K562 (cell line): Measurements from ENCODE around the gene TRERF1.
"Not testable (repeated sequence)": the region's sequence is repeated elsewhere in the genome, so short reads cannot be mapped to it uniquely, and the experiment has no call there.

Experiments used
- CREB1 ChIP-seq, 2 experiments: sonication (generic) in 1 of 2; formaldehyde crosslinking in 1 of 2; IDR thresholded peaks; 2 replicates each; pipeline versions ENCODE4 v1.6.1 to v1.8.0; 2012 to 2022; ENCODE audit warnings: inconsistent platforms in 1 of 2, mild to moderate bottlenecking in 1 of 2, missing genetic modification reagents in 1 of 2, moderate library complexity in 1 of 2
- DDX20 ChIP-seq: fragments of 450-650 bp; IDR thresholded peaks from 2 replicates; pipeline ENCODE4 v1.6.1; 2016; ENCODE audit warnings: missing genetic modification characterization, low read depth, mild to moderate bottlenecking, missing compliant biosample characterization, moderate library complexity
- FOXJ3 ChIP-seq: sonication (generic); formaldehyde crosslinking; IDR thresholded peaks from 2 replicates; pipeline ENCODE4 v1.4.0; 2020; ENCODE audit warnings: mild to moderate bottlenecking, missing genetic modification reagents
- GABPA ChIP-seq: fragments of 200-800 bp; sonication (Bioruptor generic); conservative IDR thresholded peaks from 2 replicates; pipeline ENCODE4 v1.6.1; 2016; ENCODE audit warnings: low read depth, missing genetic modification characterization, missing compliant biosample characterization
- HCFC1 ChIP-seq: IDR thresholded peaks from 2 replicates; pipeline ENCODE4 v1.6.1; 2012; ENCODE audit warnings: low read depth, low read length, improper control_type of control experiment
- HDAC6 ChIP-seq: IDR thresholded peaks from 2 replicates; pipeline ENCODE4 v1.6.1; 2012; ENCODE audit warnings: low read depth, mild to moderate bottlenecking, control low read depth, inconsistent platforms, low read length, moderate library complexity
- NFRKB ChIP-seq: fragments of 450-650 bp; IDR thresholded peaks from 2 replicates; pipeline ENCODE4 v1.6.1; 2016; ENCODE audit warnings: low read depth
- PRMT5 ChIP-seq: sonication (generic); formaldehyde crosslinking; IDR thresholded peaks from 2 replicates; pipeline ENCODE4 v1.5.0; 2020; ENCODE audit warnings: missing genetic modification reagents
- SIN3A ChIP-seq, 2 experiments: fragments of 150-350 bp in 1 of 2; IDR thresholded peaks; 2 replicates each; pipeline ENCODE4 v1.6.1; 2011 to 2016; ENCODE audit warnings: borderline replicate concordance in 2 of 2, low read depth in 2 of 2, low read length in 2 of 2, mild to moderate bottlenecking in 2 of 2, moderate library complexity in 2 of 2; ENCODE audit not compliant: control insufficient read depth in 1 of 2
- TEAD1 ChIP-seq, 2 experiments: fragments of 450-650 bp in 1 of 2; sonication (generic) in 1 of 2; formaldehyde crosslinking; IDR thresholded peaks; 2 replicates each; pipeline versions ENCODE4 v1.4.0 to v1.8.0; 2020 to 2022; ENCODE audit warnings: mild to moderate bottlenecking in 2 of 2, missing genetic modification reagents in 1 of 2
- ZNF274 ChIP-seq: IDR thresholded peaks from 2 replicates; pipeline ENCODE4 v1.6.1; 2011; ENCODE audit warnings: low read depth, mild to moderate bottlenecking, low read length, moderate library complexity, borderline replicate concordance
- TF ChIP-seq, protein P1 (sequence below), 3 experiments: IDR thresholded peaks in 2 of 3; conservative IDR thresholded peaks in 1 of 3; 2 replicates each; pipeline ENCODE4 v1.5.1; 2011 to 2012; ENCODE audit warnings: low read length in 3 of 3, mild to moderate bottlenecking in 3 of 3, control low read depth in 2 of 3, improper control_type of control experiment in 1 of 3, inconsistent platforms in 1 of 3, low read depth in 1 of 3, mixed read lengths in 1 of 3, moderate library complexity in 1 of 3; ENCODE audit not compliant: insufficient read depth in 2 of 3
- TF ChIP-seq, protein P2 (sequence below): fragments of 250-450 bp; sonication (Bioruptor Pico); IDR thresholded peaks from 2 replicates; pipeline ENCODE4 v1.6.1; 2021; ENCODE audit warnings: mild to moderate bottlenecking
- TF ChIP-seq, protein P3 (sequence below): fragments of 250-450 bp; sonication (Bioruptor Pico); IDR thresholded peaks from 2 replicates; pipeline ENCODE4 v1.4.0; 2020; ENCODE audit warnings: mild to moderate bottlenecking

DNA sequence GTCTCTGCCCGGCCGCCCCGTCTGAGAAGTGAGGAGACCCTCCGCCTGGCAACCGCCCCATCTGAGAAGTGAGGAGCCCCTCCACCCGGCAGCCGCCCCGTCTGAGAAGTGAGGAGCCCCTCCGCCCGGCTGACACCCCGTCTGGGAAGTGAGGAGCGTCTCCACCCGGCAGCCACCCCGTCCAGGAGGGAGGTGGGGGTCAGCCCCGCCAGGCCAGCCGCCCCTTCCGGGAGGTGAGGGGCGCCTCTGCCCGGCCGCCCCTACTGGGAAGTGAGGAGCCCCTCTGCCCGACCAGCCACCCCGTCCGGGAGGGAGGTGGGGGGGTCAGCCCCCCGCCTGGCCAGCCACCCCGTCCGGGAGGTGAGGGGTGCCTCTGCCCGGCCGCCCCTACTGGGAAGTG lies 14.7 kb upstream of the TRERF1 start:
- TF ChIP-seq SIN3A (IDR thresholded peaks at IDR 0.05; ENCODE audit: borderline replicate concordance in 2 of 2, control insufficient read depth in 1 of 2, low read depth in 2 of 2, low read length in 2 of 2); CREB1 (IDR thresholded peaks at IDR 0.05); CREB1 (CRISPR knock-in tag; IDR thresholded peaks at IDR 0.05); TEAD1 (CRISPR knock-in tag; IDR thresholded peaks at IDR 0.05); NFRKB; DDX20 (tag); GABPA; ZNF274; FOXJ3; PRMT5 (CRISPR knock-in tag); HDAC6; HCFC1: not testable (repeated sequence)
- TF ChIP-seq, protein P1, sequence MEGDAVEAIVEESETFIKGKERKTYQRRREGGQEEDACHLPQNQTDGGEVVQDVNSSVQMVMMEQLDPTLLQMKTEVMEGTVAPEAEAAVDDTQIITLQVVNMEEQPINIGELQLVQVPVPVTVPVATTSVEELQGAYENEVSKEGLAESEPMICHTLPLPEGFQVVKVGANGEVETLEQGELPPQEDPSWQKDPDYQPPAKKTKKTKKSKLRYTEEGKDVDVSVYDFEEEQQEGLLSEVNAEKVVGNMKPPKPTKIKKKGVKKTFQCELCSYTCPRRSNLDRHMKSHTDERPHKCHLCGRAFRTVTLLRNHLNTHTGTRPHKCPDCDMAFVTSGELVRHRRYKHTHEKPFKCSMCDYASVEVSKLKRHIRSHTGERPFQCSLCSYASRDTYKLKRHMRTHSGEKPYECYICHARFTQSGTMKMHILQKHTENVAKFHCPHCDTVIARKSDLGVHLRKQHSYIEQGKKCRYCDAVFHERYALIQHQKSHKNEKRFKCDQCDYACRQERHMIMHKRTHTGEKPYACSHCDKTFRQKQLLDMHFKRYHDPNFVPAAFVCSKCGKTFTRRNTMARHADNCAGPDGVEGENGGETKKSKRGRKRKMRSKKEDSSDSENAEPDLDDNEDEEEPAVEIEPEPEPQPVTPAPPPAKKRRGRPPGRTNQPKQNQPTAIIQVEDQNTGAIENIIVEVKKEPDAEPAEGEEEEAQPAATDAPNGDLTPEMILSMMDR (IDR thresholded peaks at IDR 0.05 in 2 of 3, conservative IDR thresholded peaks at IDR 0.05 in 1 of 3; ENCODE audit: insufficient read depth in 2 of 3, low read depth in 1 of 3, low read length in 3 of 3) = not testable (repeated sequence)
- TF ChIP-seq, protein P2, sequence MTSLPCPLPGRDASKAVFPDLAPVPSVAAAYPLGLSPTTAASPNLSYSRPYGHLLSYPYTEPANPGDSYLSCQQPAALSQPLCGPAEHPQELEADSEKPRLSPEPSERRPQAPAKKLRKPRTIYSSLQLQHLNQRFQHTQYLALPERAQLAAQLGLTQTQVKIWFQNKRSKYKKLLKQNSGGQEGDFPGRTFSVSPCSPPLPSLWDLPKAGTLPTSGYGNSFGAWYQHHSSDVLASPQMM = not testable (repeated sequence)
- TF ChIP-seq, protein P3, sequence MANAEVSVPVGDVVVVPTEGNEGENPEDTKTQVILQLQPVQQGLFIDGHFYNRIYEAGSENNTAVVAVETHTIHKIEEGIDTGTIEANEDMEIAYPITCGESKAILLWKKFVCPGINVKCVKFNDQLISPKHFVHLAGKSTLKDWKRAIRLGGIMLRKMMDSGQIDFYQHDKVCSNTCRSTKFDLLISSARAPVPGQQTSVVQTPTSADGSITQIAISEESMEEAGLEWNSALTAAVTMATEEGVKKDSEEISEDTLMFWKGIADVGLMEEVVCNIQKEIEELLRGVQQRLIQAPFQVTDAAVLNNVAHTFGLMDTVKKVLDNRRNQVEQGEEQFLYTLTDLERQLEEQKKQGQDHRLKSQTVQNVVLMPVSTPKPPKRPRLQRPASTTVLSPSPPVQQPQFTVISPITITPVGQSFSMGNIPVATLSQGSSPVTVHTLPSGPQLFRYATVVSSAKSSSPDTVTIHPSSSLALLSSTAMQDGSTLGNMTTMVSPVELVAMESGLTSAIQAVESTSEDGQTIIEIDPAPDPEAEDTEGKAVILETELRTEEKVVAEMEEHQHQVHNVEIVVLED = not testable (repeated sequence)
